Adrenal gland (tissue), 5 donors: ENCODE results near the gene MET.

Experiments
- CTCF ChIP-seq, 6 experiments: fragments of 450-650 bp in 4 of 6; fragments of 200-600 bp in 2 of 6; sonication (generic) in 1 of 6; IDR thresholded peaks; 1 replicate in 5 of 6; 2 replicates in 1 of 6; pipeline versions ENCODE4 v1.5.1 to v1.8.0; 2016 to 2021; ENCODE audit warnings: antibody characterized with exemption in 6 of 6, mild to moderate bottlenecking in 2 of 6, moderate library complexity in 1 of 6
- POLR2A ChIP-seq, 2 donors: fragments of 450-650 bp; IDR thresholded peaks; one replicate each; pipeline ENCODE4 v1.6.1; 2017; ENCODE audit warnings: antibody characterized with exemption in 2 of 2, mild to moderate bottlenecking in 2 of 2, moderate library complexity in 1 of 2
- donor health status: DM: no; HTN: no; CAD: no.

GRCh38 chr7:116812860-116813259 lies 140.9 kb downstream of the MET start:
- TF ChIP-seq CTCF (IDR thresholded peaks at IDR 0.05) (no peak), POLR2A (IDR thresholded peaks at IDR 0.05) (no peak)
